B cell (primary cell): Measurements from ENCODE around the gene VAV2. TPM values are rescaled to one million over a fixed set of nuclear protein-coding genes. Genes with fewer than 3 reads are reported as not detected.

ENCODE experiments used
- ATAC-seq: fragments of 200-7000 bp; cut with Tn5 transposase; one replicate; pipeline ENCODE4 v1.10.0; 2021; ENCODE audit warnings: low read depth, mild to moderate bottlenecking, moderate number of reproducible peaks, moderate library complexity
- CTCF ChIA-PET: fragments of 350-600 bp; sonication (Branson Sonifier 250); formaldehyde crosslinking; loops from one replicate; lab custom pipeline; 2021; ENCODE audit warnings: antibody characterized with exemption, inconsistent platforms; lab: Charles Lee
- POLR2A ChIA-PET: fragments of 350-600 bp; sonication (Branson Sonifier 250); formaldehyde crosslinking; loops from one replicate; lab custom pipeline; 2021; ENCODE audit warnings: antibody characterized with exemption; lab: Charles Lee
- DNase-seq: peaks from one replicate; pipeline ENCODE4 v3.0.0; 2013
- H2AFZ ChIP-seq: 2 replicates; pipeline ENCODE4 v1.6.1; 2012; ENCODE audit warnings: mild to moderate bottlenecking, low read depth, low read length; ENCODE audit not compliant: insufficient read depth, poor library complexity, severe bottlenecking
- H3K27ac ChIP-seq, 2 donors: 1 replicate in 1 of 2; 2 replicates in 1 of 2; pipeline ENCODE4 v1.5.1; 2012 to 2013; ENCODE audit warnings: low read length in 2 of 2, mild to moderate bottlenecking in 2 of 2, moderate library complexity in 1 of 2
- H3K27me3 ChIP-seq, 4 experiments: fragments of 200-600 bp in 1 of 4; sonication (generic) in 1 of 4; replicated peaks in 1 of 4; 1 replicate in 2 of 4; 2 replicates in 2 of 4; pipeline versions ENCODE4 v1.6.1 to v1.7.0; 2013 to 2016; ENCODE audit warnings: low read length in 3 of 4, mild to moderate bottlenecking in 2 of 4, mixed read lengths in 1 of 4, moderate library complexity in 1 of 4; ENCODE audit not compliant: insufficient read depth in 4 of 4, control insufficient read depth in 3 of 4; ENCODE audit errors: control extremely low read depth in 1 of 4
- H3K36me3 ChIP-seq, 2 experiments: replicated peaks in 1 of 2; 1 replicate in 1 of 2; 2 replicates in 1 of 2; pipeline versions ENCODE4 v1.6.1 to v1.7.1; 2013; ENCODE audit warnings: low read length in 1 of 2; ENCODE audit not compliant: insufficient read depth in 2 of 2, control insufficient read depth in 1 of 2; ENCODE audit errors: control extremely low read depth in 1 of 2, extremely low read depth in 1 of 2
- H3K4me1 ChIP-seq, 2 donors: fragments of 200-600 bp in 1 of 2; sonication (generic) in 1 of 2; 1 replicate in 1 of 2; 2 replicates in 1 of 2; pipeline versions ENCODE4 v1.5.1 to v1.6.1; 2013 to 2017; ENCODE audit warnings: low read length in 2 of 2; ENCODE audit not compliant: control insufficient read depth in 2 of 2, insufficient read depth in 2 of 2
- H3K4me2 ChIP-seq: replicated peaks from 2 replicates; pipeline ENCODE3; 2012; ENCODE audit warnings: mild to moderate bottlenecking, low read depth, low read length; ENCODE audit not compliant: poor library complexity, severe bottlenecking
- H3K4me3 ChIP-seq, 5 experiments: fragments of 200-600 bp in 1 of 5; sonication (generic) in 1 of 5; 1 replicate in 3 of 5; 2 replicates in 2 of 5; pipeline versions ENCODE4 v1.5.1 to v1.7.0; 2011 to 2016; ENCODE audit warnings: low read length in 4 of 5, mild to moderate bottlenecking in 4 of 5, low read depth in 2 of 5, control low read depth in 1 of 5, moderate library complexity in 1 of 5; ENCODE audit not compliant: insufficient read depth in 1 of 5; ENCODE audit errors: control extremely low read depth in 1 of 5, extremely low read depth in 1 of 5
- H3K79me2 ChIP-seq: fragments of 200-600 bp; sonication (generic); one replicate; pipeline ENCODE4 v1.6.0; 2016; ENCODE audit warnings: low read length; ENCODE audit not compliant: control insufficient read depth, insufficient read depth
- H3K9ac ChIP-seq: fragments of 200-600 bp; sonication (generic); 2 replicates; pipeline ENCODE4 v1.6.1; 2017; ENCODE audit warnings: mild to moderate bottlenecking, low read length, moderate library complexity
- H3K9me3 ChIP-seq, 3 donors: one replicate each; pipeline versions ENCODE4 v1.6.1 to v1.7.1; 2013; ENCODE audit warnings: low read length in 2 of 3; ENCODE audit not compliant: control insufficient read depth in 2 of 3, insufficient read depth in 1 of 3; ENCODE audit errors: control extremely low read depth in 1 of 3
- H4K20me1 ChIP-seq: 2 replicates; pipeline ENCODE4 v1.6.0; 2012; ENCODE audit warnings: mild to moderate bottlenecking, low read length; ENCODE audit not compliant: insufficient read depth, control insufficient read depth, poor library complexity, severe bottlenecking
- H3K27ac Mint-ChIP-seq: one replicate; pipeline ENCODE4 v1.8.0; 2021; ENCODE audit warnings: mixed read lengths
- H3K27me3 Mint-ChIP-seq: one replicate; pipeline ENCODE4 v1.8.0; 2021; ENCODE audit warnings: mixed read lengths
- H3K4me1 Mint-ChIP-seq: one replicate; pipeline ENCODE4 v1.8.0; 2021; ENCODE audit warnings: mixed read lengths
- H3K4me3 Mint-ChIP-seq: one replicate; pipeline ENCODE4 v1.8.0; 2021; ENCODE audit warnings: mixed read lengths
- H3K9me3 Mint-ChIP-seq: one replicate; pipeline ENCODE4 v1.8.0; 2022; ENCODE audit warnings: mixed read lengths; ENCODE audit not compliant: insufficient read depth
- CTCF ChIP-seq: fragments of 200-600 bp; IDR thresholded peaks from one replicate; pipeline ENCODE4 v1.8.0; 2022; ENCODE audit warnings: antibody characterized with exemption, mild to moderate bottlenecking
- EZH2 ChIP-seq: IDR thresholded peaks from 2 replicates; pipeline ENCODE4 v1.6.1; 2012; ENCODE audit warnings: borderline replicate concordance, low read depth, mild to moderate bottlenecking, moderate library complexity, low read length; ENCODE audit not compliant: insufficient read depth, poor library complexity, severe bottlenecking
- WGBS: methylation state at CpG from one replicate; pipeline ENCODE4 v1.1.5; 2013; ENCODE audit warnings: missing lambda C conversion rate; ENCODE audit not compliant: insufficient coverage; 5-methylcytosine and 5-hydroxymethylcytosine counted together
- intact Hi-C: fragments of 100-400 bp; cut with micrococcal nuclease; formaldehyde crosslinking; loops from one replicate; pipeline ENCODE4 v1.10.0; 2022
- polyA plus RNA-seq: library from polyadenylated mRNA; depleted of rRNA; stranded (reverse); fragments of >200 nt; gene quantifications from 2 replicates; pipeline ENCODE4 v1.2.3, GENCODE V29; 2012
- total RNA-seq, 2 donors: library from RNA; stranded (reverse); fragments of 120-200 nt in 1 of 2; gene quantifications; 1 replicate in 1 of 2; 2 replicates in 1 of 2; pipeline versions ENCODE4 v1.2.3 to v1.2.4, GENCODE V29; 2013 to 2022

VAV2 gene
- total and polyA plus RNA-seq, 2 donors (not counting 1 experiment from before 2014, with no cell fraction given): 34.4 to 128 TPM

GRCh38 chr9:133805876-133806622, 186.1 kb downstream of the VAV2 start:
- no peak for DNase-seq
- H3K9me3 Mint-ChIP-seq: no peaks in the 10 kb centered on the region
- no peak overlapping the region for H3K27ac Mint-ChIP-seq
- no peak overlapping the region for H3K4me3 Mint-ChIP-seq
- TF ChIP-seq EZH2: no peak
- TF ChIP-seq CTCF: no peak
- no peaks in the 10 kb centered on the region for H3K4me1 Mint-ChIP-seq
- Histone ChIP-seq H3K9me3 (no peaks in the 10 kb centered on the region), H2AFZ (no peak overlapping the region), H3K79me2 (peaks cover 69% of the 10 kb centered on the region), H3K27ac (no peak overlapping the region), H3K9ac (no peak overlapping the region), H3K27me3 (no peaks in the 10 kb centered on the region), H3K4me2 (no peak overlapping the region), H3K4me3 (no peak overlapping the region), H3K4me1 (no peaks in the 10 kb centered on the region), H4K20me1 (peaks cover 98% of the 10 kb centered on the region), H3K36me3 (peaks cover 0 to 89% of the 10 kb centered on the region in 2 experiments)
- ATAC-seq: no peak
- ChIA-PET POLR2A (no interaction called here), CTCF (no interaction called here)
- 98% methylated on average over 23 of the region's 32 CpGs for WGBS
- intact Hi-C loops: no loop called here
- H3K27me3 Mint-ChIP-seq: no peaks in the 10 kb centered on the region

GRCh38 chr9:133804199-133804598, 187.9 kb downstream of the VAV2 start:
- intact Hi-C loops: no loop called here
- CTCF ChIA-PET: interaction anchor here (1.7 to 1.9 kb wide), 2 partner anchors 10 to 22 kb away, joined by 5 to 8 read pairs; no protein-coding TSS in a partner anchor
- Mint-ChIP-seq H3K4me3 (no peak overlapping the region), H3K4me1 (no peaks in the 10 kb centered on the region), H3K27ac (no peak overlapping the region), H3K27me3 (no peaks in the 10 kb centered on the region), H3K9me3 (no peaks in the 10 kb centered on the region)
- H3K4me3 ChIP-seq: no peak overlapping the region
- H3K4me2 ChIP-seq: no peak overlapping the region
- WGBS: 100% methylated on average over 14 of the region's 17 CpGs
- H3K27me3 ChIP-seq: no peaks in the 10 kb centered on the region
- peaks cover 0 to 82% of the 10 kb centered on the region in 2 experiments for H3K36me3 ChIP-seq
- no peak for ATAC-seq
- no peak overlapping the region for H3K9ac ChIP-seq
- H3K27ac ChIP-seq: no peak overlapping the region
- H2AFZ ChIP-seq: no peak overlapping the region
- POLR2A ChIA-PET: interaction anchor here (0.6 kb wide), 1 partner anchor 158 kb away, joined by 3 read pairs; no protein-coding TSS in a partner anchor
- H3K4me1 ChIP-seq: no peaks in the 10 kb centered on the region
- no peaks in the 10 kb centered on the region for H3K9me3 ChIP-seq
- TF ChIP-seq EZH2 (no peak), CTCF (no peak)
- DNase-seq: no peak
- H3K79me2 ChIP-seq: peaks cover 50% of the 10 kb centered on the region
- peaks cover 98% of the 10 kb centered on the region for H4K20me1 ChIP-seq
